HCT116 (cell line): ENCODE measurements around the gene UPF3A. TPM values are rescaled to one million over a fixed set of nuclear protein-coding genes. Genes with fewer than 3 reads are reported as not detected.

ENCODE experiments used
- ATAC-seq: fragments of 200-7000 bp; cut with Tn5 transposase; 2 replicates; pipeline ENCODE4 v1.9.1; 2020; ENCODE audit warnings: mild to moderate bottlenecking, moderate library complexity
- BruUV-seq: library from RNA; stranded (reverse); fragments of 400-500 nt; replicated peaks from 2 replicates; lab custom pipeline; 2021; lab: Mats Ljungman, UMichigan
- CTCF ChIA-PET: fragments of 300-600 bp; sonication (Branson Sonifier 250); formaldehyde crosslinking; loops from one replicate; lab custom pipeline; 2021; ENCODE audit warnings: antibody characterized with exemption; lab: Charles Lee
- POLR2A ChIA-PET: fragments of 300-600, 350-600 bp; sonication (Branson Sonifier 250); formaldehyde crosslinking; loops from one replicate; lab custom pipeline; 2021; ENCODE audit warnings: antibody characterized with exemption; lab: Charles Lee
- RAD21 ChIA-PET, 2 experiments: fragments of 300-600 bp; sonication (Branson Sonifier 250); formaldehyde crosslinking; loops; one replicate each; lab custom pipeline; 2023; ENCODE audit warnings: low total read pairs in 2 of 2; ENCODE audit not compliant: uncharacterized antibody in 2 of 2, unreplicated experiment in 2 of 2, low non-redundant PET in 1 of 2; lab: Charles Lee
- DNase-seq: peaks from one replicate; pipeline ENCODE4 v3.0.0-alpha.2; 2010; ENCODE audit warnings: low read depth, low spot score
- H2AFZ ChIP-seq: fragments of 200-600 bp; shearing (Covaris generic), sonication (generic); 2 replicates; pipeline ENCODE4 v1.6.1; 2017; ENCODE audit warnings: low read depth, mixed run types, mixed read lengths, antibody characterized with exemption, low read length; ENCODE audit not compliant: poor library complexity, severe bottlenecking
- H3K27ac ChIP-seq: 2 replicates; pipeline ENCODE4 v1.5.1; 2012; ENCODE audit warnings: low read depth, low read length
- H3K27me3 ChIP-seq: fragments of 200-600 bp; sonication (generic); 2 replicates; pipeline ENCODE4 v1.6.1; 2016; ENCODE audit warnings: mixed run types, low read length, mixed read lengths; ENCODE audit not compliant: insufficient read depth
- H3K36me3 ChIP-seq, 2 experiments: fragments of 200-500 bp in 1 of 2; fragments of 200-600 bp in 1 of 2; sonication (Bioruptor generic) in 1 of 2; sonication (generic) in 1 of 2; 2 replicates each; pipeline versions ENCODE4 v1.5.1 to v1.6.1; 2014 to 2016; ENCODE audit warnings: low read length in 2 of 2, inconsistent platforms in 1 of 2, mixed read lengths in 1 of 2, mixed run types in 1 of 2; ENCODE audit not compliant: insufficient read depth in 2 of 2, control insufficient read depth in 1 of 2
- H3K4me1 ChIP-seq, 2 experiments: fragments of 200-600 bp in 1 of 2; sonication (generic) in 1 of 2; 2 replicates each; pipeline versions ENCODE4 v1.5.1 to v1.6.1; 2012 to 2017; ENCODE audit warnings: low read length in 2 of 2, inconsistent platforms in 1 of 2, mild to moderate bottlenecking in 1 of 2, mixed read lengths in 1 of 2, mixed run types in 1 of 2, moderate library complexity in 1 of 2; ENCODE audit not compliant: insufficient read depth in 2 of 2, control insufficient read depth in 1 of 2
- H3K4me2 ChIP-seq: fragments of 200-600 bp; sonication (generic); 2 replicates; pipeline ENCODE4 v1.6.1; 2017; ENCODE audit warnings: mixed run types, low read length, mixed read lengths
- H3K4me3 ChIP-seq, 2 experiments: fragments of 200-600 bp in 1 of 2; sonication (generic) in 1 of 2; replicated peaks in 1 of 2; 2 replicates each; pipeline ENCODE4 v1.5.1; 2011 to 2016; ENCODE audit warnings: low read length in 2 of 2, control low read depth in 1 of 2, low read depth in 1 of 2, mild to moderate bottlenecking in 1 of 2, mixed read lengths in 1 of 2, mixed run types in 1 of 2
- H3K79me2 ChIP-seq: fragments of 200-600 bp; sonication (generic); 2 replicates; pipeline ENCODE4 v1.6.1; 2017; ENCODE audit warnings: mild to moderate bottlenecking, mixed run types, low read length, moderate library complexity, mixed read lengths; ENCODE audit not compliant: insufficient read depth
- H3K9ac ChIP-seq: fragments of 200-600 bp; sonication (generic); 2 replicates; pipeline ENCODE4 v1.6.1; 2016; ENCODE audit warnings: low read length, mixed read lengths
- H3K9me2 ChIP-seq: fragments of 200-600 bp; sonication (generic), shearing (Covaris generic); 2 replicates; pipeline ENCODE4 v1.6.1; 2017; ENCODE audit warnings: mixed run types, mild to moderate bottlenecking, moderate library complexity; ENCODE audit not compliant: insufficient read depth
- H3K9me3 ChIP-seq, 2 experiments: fragments of 200-500 bp in 1 of 2; fragments of 200-600 bp in 1 of 2; sonication (Bioruptor generic) in 1 of 2; sonication (generic) in 1 of 2; 2 replicates each; pipeline ENCODE4 v1.6.1; 2014 to 2017; ENCODE audit warnings: low read length in 2 of 2, mixed read lengths in 2 of 2, inconsistent platforms in 1 of 2, low read depth in 1 of 2, mild to moderate bottlenecking in 1 of 2, mixed run types in 1 of 2, moderate library complexity in 1 of 2; ENCODE audit not compliant: control insufficient read depth in 1 of 2, insufficient read depth in 1 of 2
- H4K20me1 ChIP-seq: fragments of 200-600 bp; sonication (generic), shearing (Covaris generic); 2 replicates; pipeline ENCODE4 v1.6.1; 2017; ENCODE audit warnings: mixed run types, mild to moderate bottlenecking, moderate library complexity; ENCODE audit not compliant: insufficient read depth
- CBX3 ChIP-seq: IDR thresholded peaks from 2 replicates; pipeline ENCODE4 v1.6.1; 2012; ENCODE audit warnings: low read depth
- CEBPB ChIP-seq: IDR thresholded peaks from 2 replicates; pipeline ENCODE4 v1.6.1; 2012; ENCODE audit warnings: low read depth
- ELF1 ChIP-seq: IDR thresholded peaks from 2 replicates; pipeline ENCODE4 v1.6.1; 2012; ENCODE audit warnings: low read depth, borderline replicate concordance
- EZH2phosphoT487 ChIP-seq: fragments of 200-600 bp; IDR thresholded peaks from 2 replicates; pipeline ENCODE4 v1.6.1; 2018; ENCODE audit warnings: antibody characterized with exemption, borderline replicate concordance
- JUND ChIP-seq: IDR thresholded peaks from 2 replicates; pipeline ENCODE4 v1.6.1; 2012
- RAD21 ChIP-seq: IDR thresholded peaks from 2 replicates; pipeline ENCODE4 v1.6.1; 2012; ENCODE audit warnings: low read depth, mild to moderate bottlenecking
- SIN3A ChIP-seq: IDR thresholded peaks from 2 replicates; pipeline ENCODE4 v1.6.1; 2012; ENCODE audit warnings: low read depth
- SP1 ChIP-seq: IDR thresholded peaks from 2 replicates; pipeline ENCODE4 v1.6.1; 2012; ENCODE audit warnings: low read depth
- SRF ChIP-seq: IDR thresholded peaks from 2 replicates; pipeline ENCODE4 v1.6.1; 2012; ENCODE audit warnings: low read depth
- YY1 ChIP-seq: IDR thresholded peaks from 2 replicates; pipeline ENCODE4 v1.6.1; 2011; ENCODE audit warnings: low read length, low read depth, moderate library complexity, mild to moderate bottlenecking; ENCODE audit not compliant: insufficient replicate concordance; ENCODE audit errors: extremely low read depth
- intact Hi-C: fragments of 100-400 bp; cut with micrococcal nuclease; formaldehyde crosslinking; loops from 2 replicates; pipeline ENCODE4 v1.10.0; 2022
- total RNA-seq: library from RNA; stranded (reverse); gene quantifications from one replicate; pipeline ENCODE4 v1.2.1, GENCODE V29; 2021; ENCODE audit not compliant: unreplicated experiment
- TF ChIP-seq, protein P1 (sequence below): IDR thresholded peaks from 2 replicates; pipeline ENCODE4 v1.6.1; 2011; ENCODE audit warnings: mild to moderate bottlenecking, low read length, moderate library complexity; ENCODE audit not compliant: insufficient replicate concordance; ENCODE audit errors: extremely low read depth
- TF ChIP-seq, protein P2 (sequence below), 3 experiments: fragments of 200-600 bp in 1 of 3; sonication (generic) in 1 of 3; IDR thresholded peaks in 2 of 3; conservative IDR thresholded peaks in 1 of 3; 2 replicates each; pipeline ENCODE4 v1.5.1; 2012 to 2017; ENCODE audit warnings: low read depth in 2 of 3, low read length in 2 of 3, antibody characterized with exemption in 1 of 3, borderline replicate concordance in 1 of 3, control low read depth in 1 of 3, mild to moderate bottlenecking in 1 of 3, mixed read lengths in 1 of 3, mixed run types in 1 of 3, moderate library complexity in 1 of 3; ENCODE audit not compliant: insufficient read depth in 1 of 3
- TF ChIP-seq, protein P3 (sequence below): IDR thresholded peaks from 2 replicates; pipeline ENCODE4 v1.6.1; 2012
- TF ChIP-seq, protein P4 (sequence below): IDR thresholded peaks from 2 replicates; pipeline ENCODE4 v1.6.1; 2012; ENCODE audit warnings: low read depth

UPF3A gene
- total RNA-seq, 1 experiment from 2014 or later = 31.8 TPM

DNA sequence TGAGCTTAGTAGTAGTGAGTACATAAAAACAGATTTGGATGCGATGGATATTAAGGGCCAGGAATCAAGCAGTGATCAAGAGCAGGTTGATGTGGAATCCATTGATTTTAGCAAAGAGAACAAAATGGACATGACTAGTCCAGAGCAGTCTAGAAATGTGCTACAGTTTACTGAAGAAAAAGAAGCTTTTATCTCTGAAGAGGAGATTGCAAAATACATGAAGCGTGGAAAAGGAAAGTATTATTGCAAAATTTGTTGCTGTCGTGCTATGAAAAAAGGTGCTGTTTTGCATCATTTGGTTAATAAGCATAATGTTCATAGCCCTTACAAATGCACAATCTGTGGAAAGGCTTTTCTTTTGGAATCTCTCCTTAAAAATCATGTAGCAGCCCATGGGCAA lies 44.3 kb downstream of the UPF3A start:
- POLR2A ChIA-PET = no interaction called here

More for the DNA sequence above, 44.3 kb downstream of the UPF3A start:
- peaks cover 50 to 57% of the 10 kb centered on the region in 2 experiments for H3K36me3 ChIP-seq
- ATAC-seq (no peak), DNase-seq (no peak)
- no peak for TF ChIP-seq EZH2phosphoT487
- TF ChIP-seq ELF1 = no peak
- TF ChIP-seq CEBPB = no peak
- TF ChIP-seq SRF = no peak
- TF ChIP-seq YY1 = no peak
- TF ChIP-seq, protein P1, sequence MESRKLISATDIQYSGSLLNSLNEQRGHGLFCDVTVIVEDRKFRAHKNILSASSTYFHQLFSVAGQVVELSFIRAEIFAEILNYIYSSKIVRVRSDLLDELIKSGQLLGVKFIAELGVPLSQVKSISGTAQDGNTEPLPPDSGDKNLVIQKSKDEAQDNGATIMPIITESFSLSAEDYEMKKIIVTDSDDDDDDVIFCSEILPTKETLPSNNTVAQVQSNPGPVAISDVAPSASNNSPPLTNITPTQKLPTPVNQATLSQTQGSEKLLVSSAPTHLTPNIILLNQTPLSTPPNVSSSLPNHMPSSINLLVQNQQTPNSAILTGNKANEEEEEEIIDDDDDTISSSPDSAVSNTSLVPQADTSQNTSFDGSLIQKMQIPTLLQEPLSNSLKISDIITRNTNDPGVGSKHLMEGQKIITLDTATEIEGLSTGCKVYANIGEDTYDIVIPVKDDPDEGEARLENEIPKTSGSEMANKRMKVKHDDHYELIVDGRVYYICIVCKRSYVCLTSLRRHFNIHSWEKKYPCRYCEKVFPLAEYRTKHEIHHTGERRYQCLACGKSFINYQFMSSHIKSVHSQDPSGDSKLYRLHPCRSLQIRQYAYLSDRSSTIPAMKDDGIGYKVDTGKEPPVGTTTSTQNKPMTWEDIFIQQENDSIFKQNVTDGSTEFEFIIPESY = no peak
- no peak for TF ChIP-seq SP1
- TF ChIP-seq, protein P2, sequence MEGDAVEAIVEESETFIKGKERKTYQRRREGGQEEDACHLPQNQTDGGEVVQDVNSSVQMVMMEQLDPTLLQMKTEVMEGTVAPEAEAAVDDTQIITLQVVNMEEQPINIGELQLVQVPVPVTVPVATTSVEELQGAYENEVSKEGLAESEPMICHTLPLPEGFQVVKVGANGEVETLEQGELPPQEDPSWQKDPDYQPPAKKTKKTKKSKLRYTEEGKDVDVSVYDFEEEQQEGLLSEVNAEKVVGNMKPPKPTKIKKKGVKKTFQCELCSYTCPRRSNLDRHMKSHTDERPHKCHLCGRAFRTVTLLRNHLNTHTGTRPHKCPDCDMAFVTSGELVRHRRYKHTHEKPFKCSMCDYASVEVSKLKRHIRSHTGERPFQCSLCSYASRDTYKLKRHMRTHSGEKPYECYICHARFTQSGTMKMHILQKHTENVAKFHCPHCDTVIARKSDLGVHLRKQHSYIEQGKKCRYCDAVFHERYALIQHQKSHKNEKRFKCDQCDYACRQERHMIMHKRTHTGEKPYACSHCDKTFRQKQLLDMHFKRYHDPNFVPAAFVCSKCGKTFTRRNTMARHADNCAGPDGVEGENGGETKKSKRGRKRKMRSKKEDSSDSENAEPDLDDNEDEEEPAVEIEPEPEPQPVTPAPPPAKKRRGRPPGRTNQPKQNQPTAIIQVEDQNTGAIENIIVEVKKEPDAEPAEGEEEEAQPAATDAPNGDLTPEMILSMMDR (IDR thresholded peaks at IDR 0.05 in 2 of 3, conservative IDR thresholded peaks at IDR 0.05 in 1 of 3; ENCODE audit: borderline replicate concordance in 1 of 3, insufficient read depth in 1 of 3, low read depth in 2 of 3, low read length in 2 of 3) = no peak
- no peak for TF ChIP-seq RAD21
- no peak for TF ChIP-seq CBX3
- TF ChIP-seq, protein P3, sequence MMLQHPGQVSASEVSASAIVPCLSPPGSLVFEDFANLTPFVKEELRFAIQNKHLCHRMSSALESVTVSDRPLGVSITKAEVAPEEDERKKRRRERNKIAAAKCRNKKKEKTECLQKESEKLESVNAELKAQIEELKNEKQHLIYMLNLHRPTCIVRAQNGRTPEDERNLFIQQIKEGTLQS = no peak
- no peak for TF ChIP-seq JUND
- TF ChIP-seq, protein P4, sequence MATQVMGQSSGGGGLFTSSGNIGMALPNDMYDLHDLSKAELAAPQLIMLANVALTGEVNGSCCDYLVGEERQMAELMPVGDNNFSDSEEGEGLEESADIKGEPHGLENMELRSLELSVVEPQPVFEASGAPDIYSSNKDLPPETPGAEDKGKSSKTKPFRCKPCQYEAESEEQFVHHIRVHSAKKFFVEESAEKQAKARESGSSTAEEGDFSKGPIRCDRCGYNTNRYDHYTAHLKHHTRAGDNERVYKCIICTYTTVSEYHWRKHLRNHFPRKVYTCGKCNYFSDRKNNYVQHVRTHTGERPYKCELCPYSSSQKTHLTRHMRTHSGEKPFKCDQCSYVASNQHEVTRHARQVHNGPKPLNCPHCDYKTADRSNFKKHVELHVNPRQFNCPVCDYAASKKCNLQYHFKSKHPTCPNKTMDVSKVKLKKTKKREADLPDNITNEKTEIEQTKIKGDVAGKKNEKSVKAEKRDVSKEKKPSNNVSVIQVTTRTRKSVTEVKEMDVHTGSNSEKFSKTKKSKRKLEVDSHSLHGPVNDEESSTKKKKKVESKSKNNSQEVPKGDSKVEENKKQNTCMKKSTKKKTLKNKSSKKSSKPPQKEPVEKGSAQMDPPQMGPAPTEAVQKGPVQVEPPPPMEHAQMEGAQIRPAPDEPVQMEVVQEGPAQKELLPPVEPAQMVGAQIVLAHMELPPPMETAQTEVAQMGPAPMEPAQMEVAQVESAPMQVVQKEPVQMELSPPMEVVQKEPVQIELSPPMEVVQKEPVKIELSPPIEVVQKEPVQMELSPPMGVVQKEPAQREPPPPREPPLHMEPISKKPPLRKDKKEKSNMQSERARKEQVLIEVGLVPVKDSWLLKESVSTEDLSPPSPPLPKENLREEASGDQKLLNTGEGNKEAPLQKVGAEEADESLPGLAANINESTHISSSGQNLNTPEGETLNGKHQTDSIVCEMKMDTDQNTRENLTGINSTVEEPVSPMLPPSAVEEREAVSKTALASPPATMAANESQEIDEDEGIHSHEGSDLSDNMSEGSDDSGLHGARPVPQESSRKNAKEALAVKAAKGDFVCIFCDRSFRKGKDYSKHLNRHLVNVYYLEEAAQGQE = no peak
- TF ChIP-seq SIN3A = no peak
- no peaks in the 10 kb centered on the region for H3K9me2 ChIP-seq
- ChIA-PET CTCF (interaction anchor here (0.6 kb wide), 1 partner anchor 13 kb away, joined by 5 read pairs; no protein-coding TSS in a partner anchor), RAD21 (no interaction called here)
- H4K20me1 ChIP-seq = 0 out of 2 replicates have a peak, but pooled peaks cover 8% of the 10 kb centered on the region
- H3K9me3 ChIP-seq = no peaks in the 10 kb centered on the region
- no TSS peak for BruUV-seq
- intact Hi-C loops = no loop called here
- H3K4me3 ChIP-seq = no peak overlapping the region
- H3K27me3 ChIP-seq = no peaks in the 10 kb centered on the region
- H3K9ac ChIP-seq = no peak overlapping the region
- no peaks in the 10 kb centered on the region for H3K4me1 ChIP-seq
- H2AFZ ChIP-seq = no peak overlapping the region
- no peak overlapping the region for H3K4me2 ChIP-seq
- H3K79me2 ChIP-seq = peaks cover 52% of the 10 kb centered on the region
- H3K27ac ChIP-seq = no peak overlapping the region
